GM10266 (cell line): Measurements from ENCODE around the gene GRIK5.

Source experiments
- DNase-seq: peaks from one replicate; pipeline ENCODE4 v3.0.0; 2012; ENCODE audit errors: extremely low spot score
- TF ChIP-seq, protein P1 (sequence below): IDR thresholded peaks from 2 replicates; pipeline ENCODE4 v1.5.1; 2012; ENCODE audit warnings: mild to moderate bottlenecking, low read depth; ENCODE audit not compliant: control insufficient read depth, insufficient read depth; ENCODE audit errors: missing control alignments

The GRIK5 gene

GRCh38 chr19:41991025-41991424, 79.0 kb downstream of the GRIK5 start:
- TF ChIP-seq, protein P1, sequence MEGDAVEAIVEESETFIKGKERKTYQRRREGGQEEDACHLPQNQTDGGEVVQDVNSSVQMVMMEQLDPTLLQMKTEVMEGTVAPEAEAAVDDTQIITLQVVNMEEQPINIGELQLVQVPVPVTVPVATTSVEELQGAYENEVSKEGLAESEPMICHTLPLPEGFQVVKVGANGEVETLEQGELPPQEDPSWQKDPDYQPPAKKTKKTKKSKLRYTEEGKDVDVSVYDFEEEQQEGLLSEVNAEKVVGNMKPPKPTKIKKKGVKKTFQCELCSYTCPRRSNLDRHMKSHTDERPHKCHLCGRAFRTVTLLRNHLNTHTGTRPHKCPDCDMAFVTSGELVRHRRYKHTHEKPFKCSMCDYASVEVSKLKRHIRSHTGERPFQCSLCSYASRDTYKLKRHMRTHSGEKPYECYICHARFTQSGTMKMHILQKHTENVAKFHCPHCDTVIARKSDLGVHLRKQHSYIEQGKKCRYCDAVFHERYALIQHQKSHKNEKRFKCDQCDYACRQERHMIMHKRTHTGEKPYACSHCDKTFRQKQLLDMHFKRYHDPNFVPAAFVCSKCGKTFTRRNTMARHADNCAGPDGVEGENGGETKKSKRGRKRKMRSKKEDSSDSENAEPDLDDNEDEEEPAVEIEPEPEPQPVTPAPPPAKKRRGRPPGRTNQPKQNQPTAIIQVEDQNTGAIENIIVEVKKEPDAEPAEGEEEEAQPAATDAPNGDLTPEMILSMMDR = no peak
- no peak for DNase-seq

GRCh38 chr19:41990615-41991014, 79.4 kb downstream of the GRIK5 start:
- TF ChIP-seq, protein P1 = no peak
- no peak for DNase-seq

GRCh38 chr19:41990028-41990427, 80.0 kb downstream of the GRIK5 start:
- TF ChIP-seq, protein P1 = no peak
- no peak for DNase-seq

DNA sequence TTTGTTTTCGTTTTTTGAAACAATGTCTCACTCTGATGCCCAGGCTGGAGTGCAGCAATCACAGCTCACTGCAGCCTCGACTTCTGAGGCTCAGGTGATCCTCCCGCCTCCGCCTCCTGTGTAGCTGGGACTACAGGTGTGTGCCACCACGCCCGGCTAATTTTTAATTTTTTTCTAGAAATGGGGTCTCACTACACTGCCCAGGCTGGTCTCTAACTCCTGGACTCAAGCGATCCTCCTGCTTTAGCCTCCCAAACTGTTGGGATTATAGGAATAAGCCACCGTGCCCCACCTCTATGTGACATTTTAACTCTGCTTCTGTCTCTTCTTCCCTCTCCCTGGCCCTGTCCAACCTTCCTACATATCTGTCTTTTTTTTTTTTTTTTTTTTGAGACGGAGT, 81.1 kb downstream of the GRIK5 start:
- TF ChIP-seq, protein P1 = no peak
- DNase-seq = no peak

GRCh38 chr19:41987141-41987860, 82.7 kb downstream of the GRIK5 start:
- no peak for DNase-seq
- TF ChIP-seq, protein P1 = no peak

DNA sequence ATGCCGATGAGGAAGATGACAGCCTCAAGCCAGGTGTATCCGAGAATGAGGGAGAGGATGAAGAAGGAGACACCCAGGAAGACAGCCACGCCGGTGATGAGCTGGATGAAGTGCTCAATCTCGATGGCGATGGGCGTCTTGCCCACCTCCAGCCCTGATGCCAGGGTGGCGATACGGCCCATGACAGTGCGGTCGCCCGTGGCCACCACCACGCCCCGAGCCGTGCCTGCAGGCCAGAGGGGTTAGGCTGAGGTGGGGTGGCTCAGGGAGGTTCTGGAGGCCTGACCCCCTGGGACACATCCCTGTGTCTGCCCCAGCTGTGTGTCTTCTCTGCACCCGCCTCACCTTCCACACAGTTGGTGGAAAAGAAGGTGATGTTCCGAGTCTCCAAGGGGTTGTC, 85.0 kb downstream of the GRIK5 start:
- TF ChIP-seq, protein P1 = no peak
- DNase-seq = no peak

DNA sequence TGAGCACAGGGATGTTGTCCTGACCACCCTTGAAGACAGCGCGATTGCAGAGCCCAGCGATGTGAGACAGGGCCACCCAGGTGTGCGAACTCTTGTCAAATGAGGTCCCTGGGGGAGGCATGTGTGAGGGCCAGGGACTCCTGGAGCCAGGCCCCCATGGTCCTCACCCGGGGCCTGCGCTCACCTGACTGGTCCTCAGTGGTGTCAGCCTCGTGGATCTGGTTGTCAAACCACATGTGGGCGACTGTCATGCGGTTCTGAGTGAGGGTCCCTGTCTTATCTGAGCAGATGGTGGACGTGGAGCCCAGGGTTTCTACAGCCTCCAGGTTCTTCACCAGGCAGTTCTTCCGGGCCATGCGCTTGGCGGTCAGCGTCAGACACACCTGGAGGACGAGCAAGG, 88.3 kb downstream of the GRIK5 start:
- no peak for DNase-seq
- TF ChIP-seq, protein P1 = no peak
